Smooth muscle cell of the brain vasculature (primary cell): ENCODE results near the gene DOCK8.
"Not testable (repeated sequence)": the region's sequence is repeated elsewhere in the genome, so short reads cannot be mapped to it uniquely, and the experiment has no call there.

Experiments
- DNase-seq: peaks from one replicate; pipeline ENCODE4 v3.0.0-alpha.2; 2012; ENCODE audit warnings: low read depth, low spot score

The DOCK8 gene

GRCh38 chr9:224582-225520, 10.2 kb downstream of the DOCK8 start:
- no peak for DNase-seq

GRCh38 chr9:227860-228259, 13.2 kb downstream of the DOCK8 start:
- no peak for DNase-seq

- DNase-seq, result no peak
These were observed 14.4 kb downstream of the DOCK8 start for GRCh38 chr9:228929-229695.

DNA sequence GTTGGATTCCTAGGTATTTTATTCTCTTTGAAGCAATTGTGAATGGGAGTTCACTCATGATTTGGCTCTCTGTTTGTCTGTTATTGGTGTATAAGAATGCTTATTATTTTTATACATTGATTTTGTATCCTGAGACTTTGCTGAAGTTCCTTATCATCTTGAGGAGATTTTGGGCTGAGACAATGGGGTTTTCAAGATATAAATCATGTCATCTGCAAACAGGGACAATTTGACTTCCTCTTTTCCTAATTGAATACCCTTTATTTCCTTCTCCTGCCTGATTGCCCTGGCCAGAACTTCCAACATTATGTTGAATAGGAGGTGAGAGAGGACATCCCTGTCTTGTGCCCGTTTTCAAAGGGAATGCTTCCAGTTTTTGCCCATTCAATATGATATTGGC, 17.0 kb downstream of the DOCK8 start:
- not testable (repeated sequence) for DNase-seq

DNA sequence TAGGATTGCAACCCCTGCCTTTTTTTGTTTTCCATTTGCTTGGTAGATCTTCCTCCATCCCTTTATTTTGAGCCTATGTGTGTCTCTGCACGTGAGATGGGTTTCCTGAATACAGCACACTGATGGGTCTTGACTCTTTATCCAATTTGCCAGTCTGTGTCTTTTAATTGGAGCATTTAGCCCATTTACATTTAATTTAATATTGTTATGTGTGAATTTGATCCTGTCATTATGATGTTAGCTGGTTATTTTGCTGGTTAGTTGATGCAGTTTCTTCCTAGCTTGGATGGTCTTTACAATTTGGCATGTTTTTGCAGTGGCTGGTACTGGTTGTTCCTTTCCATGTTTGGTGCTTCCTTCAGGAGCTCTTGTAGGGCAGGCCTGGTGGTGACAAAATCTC, 19.0 kb downstream of the DOCK8 start:
- DNase-seq, result not testable (repeated sequence)

- DNase-seq, result no peak
These were observed 22.6 kb downstream of the DOCK8 start for GRCh38 chr9:237141-237857.

GRCh38 chr9:237858-238345, 23.2 kb downstream of the DOCK8 start:
- DNase-seq, result no peak

DNA sequence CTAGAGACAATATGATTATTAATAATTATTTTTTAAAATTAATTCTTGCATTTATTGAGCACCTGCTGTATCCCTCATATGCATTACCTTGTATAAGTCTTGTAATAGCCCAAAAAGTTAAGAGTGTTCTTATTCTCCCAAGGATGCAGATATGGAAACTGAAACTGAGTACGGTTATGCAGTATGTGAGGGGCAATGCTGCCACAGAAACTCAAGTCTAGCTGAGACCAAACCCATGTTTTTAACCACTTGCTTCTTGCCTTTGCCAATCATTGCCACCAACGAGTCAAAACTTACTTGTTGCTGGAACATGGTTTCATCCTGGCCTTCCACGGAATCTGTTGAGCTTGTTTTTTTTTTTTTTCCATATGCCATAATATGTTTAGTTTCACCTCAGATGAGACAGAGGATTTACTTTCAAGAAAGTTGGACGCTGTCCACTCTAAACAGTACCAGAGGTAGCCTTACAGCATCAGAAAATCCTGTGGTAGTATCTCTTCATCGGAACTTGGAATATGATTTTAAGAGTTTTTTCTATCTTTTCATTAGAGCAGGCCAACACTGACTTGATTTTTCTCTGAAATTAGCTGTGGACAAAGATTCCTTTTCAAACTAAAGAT, 27.9 kb downstream of the DOCK8 start:
- DNase-seq, result no peak

GRCh38 chr9:248278-248961, 33.8 kb downstream of the DOCK8 start:
- no peak for DNase-seq

DNA sequence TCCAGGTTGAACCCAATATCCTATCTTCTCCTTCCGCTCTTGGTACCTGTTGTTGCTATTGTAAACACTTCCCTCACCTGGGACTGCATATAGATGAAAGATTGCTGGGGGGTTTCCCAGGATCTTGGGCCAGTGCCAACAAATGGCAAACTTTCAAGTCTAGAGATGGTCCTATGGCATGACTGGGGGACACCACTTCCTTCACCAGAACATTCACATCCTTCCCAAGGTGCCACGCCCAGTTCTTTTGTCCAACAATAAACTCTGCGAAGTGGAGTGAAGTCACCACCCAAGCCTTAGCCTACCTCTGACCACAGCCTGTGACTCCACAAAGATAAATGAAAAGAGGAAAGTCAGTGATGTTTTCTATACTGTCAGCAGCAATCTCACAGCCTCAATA, 34.4 kb downstream of the DOCK8 start:
- no peak for DNase-seq

GRCh38 chr9:250039-250438, 35.4 kb downstream of the DOCK8 start:
- DNase-seq, result no peak

DNA sequence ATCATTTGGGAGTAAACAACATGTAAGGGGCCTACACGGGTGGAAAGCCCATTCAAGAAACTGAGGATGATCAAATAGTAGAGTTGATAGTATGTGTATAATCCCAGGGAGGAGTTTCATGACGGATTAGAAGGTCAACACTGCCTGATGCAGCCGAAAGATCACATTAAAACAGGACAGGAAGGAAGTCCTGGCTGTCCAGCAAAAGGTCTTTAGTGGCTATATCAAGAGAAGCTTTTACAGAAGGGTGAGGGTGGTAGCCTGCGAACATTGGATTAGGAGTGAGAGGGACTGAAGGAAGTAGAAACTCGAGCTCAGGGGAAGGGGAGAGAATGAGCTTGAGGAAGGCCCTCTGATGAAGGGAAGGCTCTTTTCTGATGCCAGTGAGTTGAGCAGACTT, 36.0 kb downstream of the DOCK8 start:
- DNase-seq, result no peak

DNA sequence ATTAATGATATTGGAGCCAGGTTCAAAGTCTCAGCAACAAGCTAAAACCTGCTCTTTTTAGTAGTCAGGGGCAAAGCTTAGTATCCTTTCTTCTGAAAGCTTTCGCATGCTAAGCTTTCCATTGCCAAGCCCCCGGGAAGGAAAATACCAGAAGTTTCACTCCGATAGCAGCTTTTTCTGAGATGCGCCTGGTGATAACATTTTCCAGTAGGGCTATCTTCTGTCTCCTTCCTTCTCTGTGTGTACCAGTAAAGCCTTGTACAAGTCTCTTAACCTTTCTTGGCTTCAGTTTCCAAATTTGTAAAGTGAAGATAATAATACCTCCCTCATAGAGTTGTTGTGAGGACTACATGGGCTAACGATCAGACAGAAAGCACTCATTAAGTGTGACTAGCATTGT, 36.7 kb downstream of the DOCK8 start:
- DNase-seq, result no peak

DNA sequence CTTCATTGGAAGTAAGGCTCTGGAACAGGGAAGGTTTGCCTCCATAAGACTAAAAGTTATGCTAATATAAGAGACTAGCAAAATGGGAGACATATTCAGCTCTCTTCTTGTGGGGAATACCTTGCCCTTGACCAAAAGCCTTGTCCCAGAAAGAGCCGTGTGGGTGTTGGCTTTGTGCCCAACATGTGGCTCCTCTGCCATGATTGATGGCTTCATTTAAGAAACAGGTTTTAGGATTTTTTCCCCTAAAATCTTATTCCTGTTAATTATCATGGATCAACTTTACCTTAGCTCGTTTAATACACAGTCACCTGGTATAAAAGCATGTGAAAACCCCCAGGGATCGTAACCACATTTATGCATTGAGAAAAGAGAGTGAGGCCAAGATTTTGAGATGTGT, 38.9 kb downstream of the DOCK8 start:
- no peak for DNase-seq

DNA sequence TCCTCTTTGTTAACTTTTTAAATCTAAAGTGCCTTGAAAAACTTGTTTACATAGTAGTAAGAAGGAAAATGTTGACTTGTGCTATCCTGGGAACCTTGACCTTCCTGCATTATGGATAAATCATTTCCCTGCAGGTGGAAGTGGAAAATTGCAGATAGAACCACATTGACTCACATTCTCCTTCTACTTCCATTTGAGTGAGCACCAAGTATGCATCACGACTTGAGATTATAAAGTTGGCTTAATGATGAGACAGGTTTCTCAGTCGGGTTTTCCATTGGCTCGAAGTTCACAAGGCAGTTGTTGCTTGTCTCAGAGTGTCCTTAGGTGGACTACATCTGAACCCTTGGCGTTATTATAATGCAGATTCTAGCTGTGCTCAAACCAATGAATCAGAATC, 39.9 kb downstream of the DOCK8 start:
- DNase-seq, result no peak

DNA sequence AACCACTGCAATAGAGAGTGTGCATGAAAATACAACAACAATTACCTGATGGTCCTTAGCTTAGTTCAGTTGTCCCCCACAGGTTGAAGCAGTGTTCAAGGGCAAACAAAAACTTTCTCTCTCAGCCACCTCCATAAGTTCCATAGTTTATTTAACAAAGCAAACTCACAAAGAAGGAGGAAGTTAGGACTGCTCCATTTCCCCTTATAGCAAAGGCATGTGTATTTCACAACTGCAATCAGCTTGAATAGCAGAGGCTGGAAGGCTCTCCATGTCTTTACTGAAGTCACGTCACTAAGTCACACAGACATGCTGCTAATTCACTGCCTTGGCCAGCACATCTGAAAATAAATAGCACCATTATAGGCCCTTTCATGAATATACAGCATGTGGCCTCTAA, 43.3 kb downstream of the DOCK8 start:
- no peak for DNase-seq

DNA sequence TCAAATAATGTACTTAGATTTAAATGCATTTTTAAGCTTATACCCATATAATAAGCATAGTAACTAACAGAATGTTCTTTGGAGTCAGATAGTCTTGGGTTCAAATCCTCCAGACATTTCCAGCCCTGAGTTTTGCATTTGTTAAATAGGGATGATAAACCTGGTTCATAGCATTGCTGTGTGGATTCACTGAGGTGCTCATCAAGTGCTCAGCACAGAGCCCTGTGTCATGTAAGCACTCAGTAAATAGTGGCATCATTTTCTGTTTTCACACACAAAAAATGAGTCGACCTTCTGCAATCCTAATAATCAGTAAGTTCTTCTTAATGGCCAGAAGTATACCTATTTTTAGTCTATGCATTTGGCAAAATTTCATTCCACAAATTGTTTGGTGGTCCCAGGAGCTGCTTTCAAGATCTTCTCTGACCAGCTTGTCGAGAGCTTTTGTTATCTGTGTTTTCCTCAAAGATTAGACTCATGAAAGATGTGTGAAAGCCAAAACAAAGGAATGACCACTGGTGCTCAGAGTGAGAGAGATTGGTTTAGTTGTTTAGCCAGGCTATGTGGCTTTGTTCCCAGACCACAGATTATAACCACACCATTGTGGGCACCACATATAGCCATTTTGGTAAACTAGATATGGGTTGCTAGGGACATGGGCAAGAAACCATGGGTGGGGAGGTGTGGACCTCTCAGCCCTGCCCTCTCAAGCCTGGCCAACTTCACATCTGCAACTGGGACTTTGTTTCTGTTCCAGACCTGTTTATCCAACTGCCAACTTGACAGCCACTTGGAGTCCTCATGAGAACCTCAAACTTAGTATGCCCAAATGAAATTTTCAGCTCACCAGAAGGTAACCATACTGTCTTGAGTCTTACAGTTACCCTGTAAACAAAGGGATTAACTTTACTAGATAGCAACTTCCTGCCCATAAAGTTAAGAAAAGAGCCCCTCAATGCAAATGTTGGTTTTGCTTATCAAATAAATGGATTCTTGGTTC, 45.0 kb downstream of the DOCK8 start:
- DNase-seq, result no peak

- no peak for DNase-seq
These were observed 49.6 kb downstream of the DOCK8 start for GRCh38 chr9:264231-264630.

DNA sequence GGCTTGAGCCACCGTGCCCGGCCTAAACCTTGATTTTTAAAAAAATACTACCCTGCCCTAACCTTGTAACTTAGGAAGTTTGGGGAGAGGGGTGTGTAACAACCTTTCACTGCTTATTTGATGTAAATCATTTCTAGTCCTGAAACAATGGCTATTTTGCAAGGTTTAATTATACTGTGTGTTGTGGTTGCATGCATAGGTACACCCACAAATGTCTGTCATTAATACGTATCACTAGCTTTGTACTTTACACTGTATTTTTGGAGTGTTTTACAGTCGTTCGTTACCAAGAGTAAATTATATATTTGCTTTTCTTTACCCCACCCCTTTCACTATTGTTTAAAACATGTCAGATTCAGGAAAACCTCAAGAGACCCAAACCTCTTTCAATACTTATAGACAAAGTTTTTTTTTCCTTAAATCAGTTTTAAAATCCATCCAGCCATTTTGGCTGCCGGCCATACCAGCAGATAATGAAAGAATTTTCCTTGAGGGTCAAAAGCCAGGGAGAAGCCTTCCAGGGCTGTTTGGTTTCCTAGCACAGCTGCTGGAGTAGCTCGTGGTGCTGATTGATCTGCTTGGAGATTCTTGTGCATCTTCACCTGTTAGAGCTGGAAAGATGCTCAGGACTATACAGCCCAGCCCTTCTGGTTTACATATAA, 50.7 kb downstream of the DOCK8 start:
- no peak for DNase-seq
